K562 (cell line): Measurements from ENCODE around the gene FTSJ3. TPM values are rescaled to one million over a fixed set of nuclear protein-coding genes. Genes with fewer than 3 reads are reported as not detected.

Experiments
- DPF2 ChIP-seq: fragments of 450-650 bp; IDR thresholded peaks from 2 replicates; pipeline ENCODE4 v1.6.1; 2016
- ETV6 ChIP-seq, 3 experiments: fragments of 150-350 bp in 1 of 3; sonication (generic) in 1 of 3; formaldehyde crosslinking in 1 of 3; IDR thresholded peaks; 2 replicates each; pipeline versions ENCODE4 v1.6.1 to v1.8.0; 2014 to 2022; ENCODE audit warnings: borderline replicate concordance in 2 of 3, low read depth in 2 of 3, antibody characterized with exemption in 1 of 3, low read length in 1 of 3, mild to moderate bottlenecking in 1 of 3, missing genetic modification reagents in 1 of 3
- FOXA1 ChIP-seq: fragments of 450-650 bp; IDR thresholded peaks from 2 replicates; pipeline ENCODE4 v1.6.1; 2016; ENCODE audit warnings: mild to moderate bottlenecking, borderline replicate concordance
- FOXJ3 ChIP-seq: sonication (generic); formaldehyde crosslinking; IDR thresholded peaks from 2 replicates; pipeline ENCODE4 v1.4.0; 2020; ENCODE audit warnings: mild to moderate bottlenecking, missing genetic modification reagents
- GTF2E2 ChIP-seq: fragments of 200-800 bp; sonication (Bioruptor generic); IDR thresholded peaks from 2 replicates; pipeline ENCODE4 v1.6.1; 2016; ENCODE audit warnings: missing genetic modification characterization, missing compliant biosample characterization
- SMARCA5 ChIP-seq: fragments of 450-650 bp; IDR thresholded peaks from 2 replicates; pipeline ENCODE4 v1.6.1; 2016
- SRSF1 ChIP-seq: fragments of 200-400 bp; formaldehyde crosslinking; IDR thresholded peaks from 2 replicates; pipeline ENCODE4 v1.6.1; 2017; ENCODE audit warnings: mild to moderate bottlenecking, low read depth, low read length, moderate library complexity
- ZNF282 ChIP-seq: sonication (generic); formaldehyde crosslinking; IDR thresholded peaks from 2 replicates; pipeline ENCODE4 v1.8.1; 2023; ENCODE audit warnings: missing genetic modification reagents
- ZNF431 ChIP-seq: sonication (generic); formaldehyde crosslinking; IDR thresholded peaks from 2 replicates; pipeline ENCODE4 v1.8.0; 2022; ENCODE audit warnings: mild to moderate bottlenecking, missing genetic modification reagents
- ZNF583 ChIP-seq: fragments of 250-450 bp; sonication (Bioruptor Pico); IDR thresholded peaks from 2 replicates; pipeline ENCODE4 v1.4.0; 2020
- ZNF707 ChIP-seq: fragments of 250-450 bp; sonication (Bioruptor Pico); conservative IDR thresholded peaks from 2 replicates; pipeline ENCODE4 v1.8.0; 2022; ENCODE audit warnings: inconsistent platforms, mild to moderate bottlenecking, moderate library complexity
- ZNF778 ChIP-seq: fragments of 450-650 bp; formaldehyde crosslinking; IDR thresholded peaks from 2 replicates; pipeline ENCODE4 v1.4.0; 2020; ENCODE audit warnings: mild to moderate bottlenecking, moderate library complexity
- polyA plus RNA-seq, 8 experiments: library from polyadenylated mRNA; depleted of rRNA in 4 of 8; stranded (reverse) in 5 of 8; unstranded in 3 of 8; fragments of >200 nt; fragmentation: Nextera tagmentation in 2 of 8; fragmentation: Illumina TruSeq in 1 of 8; extraction: Ambion mirVana in 2 of 8; extraction: Trizol in 1 of 8; gene quantifications; 2 replicates each; pipeline versions ENCODE4 v1.2.1 to v1.2.3, GENCODE V29; 2011 to 2014; ENCODE audit warnings: inconsistent platforms in 1 of 8, missing spikeins in 1 of 8
- total RNA-seq, 7 experiments: library from RNA; depleted of rRNA in 6 of 7; stranded (reverse); fragments of >200 nt in 6 of 7; fragmentation: Illumina TruSeq in 2 of 7; extraction: Trizol in 2 of 7; gene quantifications; 2 replicates each; pipeline versions ENCODE4 v1.2.1 to v1.2.3, GENCODE V29; 2011 to 2021; ENCODE audit warnings: low replicate concordance in 1 of 7
- TF ChIP-seq, protein P1 (sequence below), 2 experiments: fragments of 450-650 bp in 1 of 2; IDR thresholded peaks; 2 replicates each; pipeline ENCODE4 v1.6.1; 2011 to 2017; ENCODE audit warnings: low read depth in 2 of 2, antibody characterized with exemption in 1 of 2, borderline replicate concordance in 1 of 2, low read length in 1 of 2, mild to moderate bottlenecking in 1 of 2, mixed read lengths in 1 of 2; ENCODE audit not compliant: control insufficient read depth in 1 of 2
- TF ChIP-seq, protein P2 (sequence below): sonication (generic); formaldehyde crosslinking; IDR thresholded peaks from 2 replicates; pipeline ENCODE4 v1.8.0; 2022; ENCODE audit warnings: mild to moderate bottlenecking, missing genetic modification reagents
- TF ChIP-seq, protein P3 (sequence below): fragments of 450-650 bp; formaldehyde crosslinking; IDR thresholded peaks from 2 replicates; pipeline ENCODE4 v1.4.0; 2020; ENCODE audit warnings: mild to moderate bottlenecking, moderate library complexity
- TF ChIP-seq, protein P4 (sequence below): sonication (generic); IDR thresholded peaks from 2 replicates; pipeline ENCODE4 v1.6.1; 2016

FTSJ3 gene
- total and polyA plus RNA-seq, 9 of the 15 experiments (the other 6 are each of a cell fraction or from before 2014, with no cell fraction given), result 18.0 to 65.6 (median 52.4) TPM

DNA sequence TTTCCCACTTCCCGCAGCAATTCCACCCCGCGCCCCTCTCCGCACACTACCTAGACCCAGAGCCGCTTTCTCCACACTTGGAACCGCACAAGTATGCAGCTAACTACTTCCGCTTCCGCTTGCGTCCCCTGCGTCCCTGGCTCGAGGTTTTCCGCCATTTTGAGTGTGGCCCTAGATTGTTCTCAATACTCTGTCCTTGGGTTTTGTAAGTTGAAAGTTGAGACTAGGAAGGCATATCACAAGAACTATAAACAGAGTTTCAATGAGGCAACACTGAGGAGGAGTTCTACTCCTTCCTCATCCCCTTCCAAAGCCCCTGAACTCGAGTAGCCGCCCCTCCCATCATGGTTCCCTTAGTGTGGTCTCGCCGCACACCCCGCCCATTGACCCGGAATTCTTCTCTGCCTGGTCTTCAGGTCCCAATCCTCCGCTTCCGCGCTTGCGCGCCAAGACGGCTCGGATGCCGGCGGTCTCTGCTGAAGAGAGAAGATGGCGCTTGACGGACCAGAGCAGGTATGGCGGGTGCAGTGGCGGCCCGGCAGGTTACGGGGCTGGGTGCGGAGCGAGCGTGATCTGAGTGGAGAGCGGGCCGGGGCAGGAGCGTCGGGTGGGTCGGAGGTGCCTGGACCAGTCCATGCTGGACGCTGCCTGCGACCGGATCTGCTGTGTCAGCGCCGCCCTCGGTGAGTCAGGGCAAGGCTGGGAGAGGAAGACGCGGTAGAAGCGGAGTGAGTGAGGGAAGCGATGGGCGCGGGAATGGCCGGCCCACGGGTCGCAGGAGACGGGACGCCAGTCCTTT lies at the start of gene FTSJ3, which contains the start of gene PSMC5 (continued):
- TF ChIP-seq, protein P1, sequence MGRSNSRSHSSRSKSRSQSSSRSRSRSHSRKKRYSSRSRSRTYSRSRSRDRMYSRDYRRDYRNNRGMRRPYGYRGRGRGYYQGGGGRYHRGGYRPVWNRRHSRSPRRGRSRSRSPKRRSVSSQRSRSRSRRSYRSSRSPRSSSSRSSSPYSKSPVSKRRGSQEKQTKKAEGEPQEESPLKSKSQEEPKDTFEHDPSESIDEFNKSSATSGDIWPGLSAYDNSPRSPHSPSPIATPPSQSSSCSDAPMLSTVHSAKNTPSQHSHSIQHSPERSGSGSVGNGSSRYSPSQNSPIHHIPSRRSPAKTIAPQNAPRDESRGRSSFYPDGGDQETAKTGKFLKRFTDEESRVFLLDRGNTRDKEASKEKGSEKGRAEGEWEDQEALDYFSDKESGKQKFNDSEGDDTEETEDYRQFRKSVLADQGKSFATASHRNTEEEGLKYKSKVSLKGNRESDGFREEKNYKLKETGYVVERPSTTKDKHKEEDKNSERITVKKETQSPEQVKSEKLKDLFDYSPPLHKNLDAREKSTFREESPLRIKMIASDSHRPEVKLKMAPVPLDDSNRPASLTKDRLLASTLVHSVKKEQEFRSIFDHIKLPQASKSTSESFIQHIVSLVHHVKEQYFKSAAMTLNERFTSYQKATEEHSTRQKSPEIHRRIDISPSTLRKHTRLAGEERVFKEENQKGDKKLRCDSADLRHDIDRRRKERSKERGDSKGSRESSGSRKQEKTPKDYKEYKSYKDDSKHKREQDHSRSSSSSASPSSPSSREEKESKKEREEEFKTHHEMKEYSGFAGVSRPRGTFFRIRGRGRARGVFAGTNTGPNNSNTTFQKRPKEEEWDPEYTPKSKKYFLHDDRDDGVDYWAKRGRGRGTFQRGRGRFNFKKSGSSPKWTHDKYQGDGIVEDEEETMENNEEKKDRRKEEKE (IDR thresholded peaks at IDR 0.05; ENCODE audit: borderline replicate concordance in 1 of 2, control insufficient read depth in 1 of 2, low read depth in 2 of 2, low read length in 1 of 2), result no peak
- TF ChIP-seq ZNF778 (CRISPR knock-in tag) (no peak), DPF2 (peak; percentile 31; the same call in 1 of the 2 replicates), ETV6 (IDR thresholded peaks at IDR 0.05; ENCODE audit: borderline replicate concordance in 1 of 2, low read depth in 2 of 2, low read length in 1 of 2) (0 out of 4 replicates have a peak, but pooled peaks have one; percentile 20 to 60), ETV6 (CRISPR knock-in tag; IDR thresholded peaks at IDR 0.05; ENCODE audit: borderline replicate concordance) (0 out of 2 replicates have a peak, but pooled peaks have one; percentile 72), GTF2E2 (tag) (no peak; the same call in 1 of the 2 replicates), SMARCA5 (no peak), ZNF282 (CRISPR knock-in tag) (no peak), ZNF707 (CRISPR knock-in tag) (no peak), FOXA1 (no peak), ZNF583 (CRISPR knock-in tag) (no peak), FOXJ3 (CRISPR knock-in tag) (no peak), ZNF431 (peak; percentile 29; the same call in 1 of the 2 replicates), SRSF1 (no peak)
- TF ChIP-seq, protein P2, sequence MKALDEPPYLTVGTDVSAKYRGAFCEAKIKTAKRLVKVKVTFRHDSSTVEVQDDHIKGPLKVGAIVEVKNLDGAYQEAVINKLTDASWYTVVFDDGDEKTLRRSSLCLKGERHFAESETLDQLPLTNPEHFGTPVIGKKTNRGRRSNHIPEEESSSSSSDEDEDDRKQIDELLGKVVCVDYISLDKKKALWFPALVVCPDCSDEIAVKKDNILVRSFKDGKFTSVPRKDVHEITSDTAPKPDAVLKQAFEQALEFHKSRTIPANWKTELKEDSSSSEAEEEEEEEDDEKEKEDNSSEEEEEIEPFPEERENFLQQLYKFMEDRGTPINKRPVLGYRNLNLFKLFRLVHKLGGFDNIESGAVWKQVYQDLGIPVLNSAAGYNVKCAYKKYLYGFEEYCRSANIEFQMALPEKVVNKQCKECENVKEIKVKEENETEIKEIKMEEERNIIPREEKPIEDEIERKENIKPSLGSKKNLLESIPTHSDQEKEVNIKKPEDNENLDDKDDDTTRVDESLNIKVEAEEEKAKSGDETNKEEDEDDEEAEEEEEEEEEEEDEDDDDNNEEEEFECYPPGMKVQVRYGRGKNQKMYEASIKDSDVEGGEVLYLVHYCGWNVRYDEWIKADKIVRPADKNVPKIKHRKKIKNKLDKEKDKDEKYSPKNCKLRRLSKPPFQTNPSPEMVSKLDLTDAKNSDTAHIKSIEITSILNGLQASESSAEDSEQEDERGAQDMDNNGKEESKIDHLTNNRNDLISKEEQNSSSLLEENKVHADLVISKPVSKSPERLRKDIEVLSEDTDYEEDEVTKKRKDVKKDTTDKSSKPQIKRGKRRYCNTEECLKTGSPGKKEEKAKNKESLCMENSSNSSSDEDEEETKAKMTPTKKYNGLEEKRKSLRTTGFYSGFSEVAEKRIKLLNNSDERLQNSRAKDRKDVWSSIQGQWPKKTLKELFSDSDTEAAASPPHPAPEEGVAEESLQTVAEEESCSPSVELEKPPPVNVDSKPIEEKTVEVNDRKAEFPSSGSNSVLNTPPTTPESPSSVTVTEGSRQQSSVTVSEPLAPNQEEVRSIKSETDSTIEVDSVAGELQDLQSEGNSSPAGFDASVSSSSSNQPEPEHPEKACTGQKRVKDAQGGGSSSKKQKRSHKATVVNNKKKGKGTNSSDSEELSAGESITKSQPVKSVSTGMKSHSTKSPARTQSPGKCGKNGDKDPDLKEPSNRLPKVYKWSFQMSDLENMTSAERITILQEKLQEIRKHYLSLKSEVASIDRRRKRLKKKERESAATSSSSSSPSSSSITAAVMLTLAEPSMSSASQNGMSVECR (CRISPR knock-in tag), result peak; percentile 69
- TF ChIP-seq, protein P3, sequence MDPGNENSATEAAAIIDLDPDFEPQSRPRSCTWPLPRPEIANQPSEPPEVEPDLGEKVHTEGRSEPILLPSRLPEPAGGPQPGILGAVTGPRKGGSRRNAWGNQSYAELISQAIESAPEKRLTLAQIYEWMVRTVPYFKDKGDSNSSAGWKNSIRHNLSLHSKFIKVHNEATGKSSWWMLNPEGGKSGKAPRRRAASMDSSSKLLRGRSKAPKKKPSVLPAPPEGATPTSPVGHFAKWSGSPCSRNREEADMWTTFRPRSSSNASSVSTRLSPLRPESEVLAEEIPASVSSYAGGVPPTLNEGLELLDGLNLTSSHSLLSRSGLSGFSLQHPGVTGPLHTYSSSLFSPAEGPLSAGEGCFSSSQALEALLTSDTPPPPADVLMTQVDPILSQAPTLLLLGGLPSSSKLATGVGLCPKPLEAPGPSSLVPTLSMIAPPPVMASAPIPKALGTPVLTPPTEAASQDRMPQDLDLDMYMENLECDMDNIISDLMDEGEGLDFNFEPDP (CRISPR knock-in tag), result no peak
- TF ChIP-seq, protein P4, sequence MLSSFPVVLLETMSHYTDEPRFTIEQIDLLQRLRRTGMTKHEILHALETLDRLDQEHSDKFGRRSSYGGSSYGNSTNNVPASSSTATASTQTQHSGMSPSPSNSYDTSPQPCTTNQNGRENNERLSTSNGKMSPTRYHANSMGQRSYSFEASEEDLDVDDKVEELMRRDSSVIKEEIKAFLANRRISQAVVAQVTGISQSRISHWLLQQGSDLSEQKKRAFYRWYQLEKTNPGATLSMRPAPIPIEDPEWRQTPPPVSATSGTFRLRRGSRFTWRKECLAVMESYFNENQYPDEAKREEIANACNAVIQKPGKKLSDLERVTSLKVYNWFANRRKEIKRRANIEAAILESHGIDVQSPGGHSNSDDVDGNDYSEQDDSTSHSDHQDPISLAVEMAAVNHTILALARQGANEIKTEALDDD, result no peak
